Neural progenitor cell (in vitro differentiated cells): ENCODE data around the gene GPATCH11.

Source experiments
- EZH2 ChIP-seq: fragments of 200-600 bp; sonication (generic); IDR thresholded peaks from 2 replicates; pipeline ENCODE4 v1.6.1; 2017; ENCODE audit warnings: antibody characterized with exemption, mild to moderate bottlenecking, moderate library complexity
- EZH2phosphoT487 ChIP-seq: fragments of 200-600 bp; sonication (generic); IDR thresholded peaks from 2 replicates; pipeline ENCODE4 v1.6.1; 2017; ENCODE audit warnings: antibody characterized with exemption
- TF ChIP-seq, protein P1 (sequence below): fragments of 200-600 bp; sonication (generic); IDR thresholded peaks from 2 replicates; pipeline ENCODE4 v1.5.1; 2017; ENCODE audit warnings: antibody characterized with exemption, mild to moderate bottlenecking

DNA sequence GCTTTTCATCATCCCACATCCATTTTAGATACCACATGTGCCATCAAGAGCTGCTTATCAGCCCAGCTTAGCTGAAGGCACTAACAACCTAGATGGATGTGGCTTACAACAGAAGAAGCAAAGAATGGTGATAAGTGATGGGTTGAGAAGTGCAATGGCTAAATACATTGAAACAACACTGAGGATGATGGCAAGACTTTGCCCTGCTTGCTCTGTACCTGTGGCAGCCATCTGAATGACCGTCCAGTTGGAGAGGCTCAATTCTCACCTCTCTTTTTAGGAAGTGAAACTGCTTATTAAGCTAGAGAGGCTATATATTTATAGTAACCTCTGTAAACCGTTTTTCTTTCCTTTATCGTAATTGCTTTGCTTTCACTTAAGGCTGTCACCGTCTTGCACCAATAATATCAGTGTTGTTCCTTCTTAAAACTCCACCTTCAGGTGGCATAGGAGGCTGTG lies 5.7 kb downstream of the GPATCH11 start:
- TF ChIP-seq, protein P1, sequence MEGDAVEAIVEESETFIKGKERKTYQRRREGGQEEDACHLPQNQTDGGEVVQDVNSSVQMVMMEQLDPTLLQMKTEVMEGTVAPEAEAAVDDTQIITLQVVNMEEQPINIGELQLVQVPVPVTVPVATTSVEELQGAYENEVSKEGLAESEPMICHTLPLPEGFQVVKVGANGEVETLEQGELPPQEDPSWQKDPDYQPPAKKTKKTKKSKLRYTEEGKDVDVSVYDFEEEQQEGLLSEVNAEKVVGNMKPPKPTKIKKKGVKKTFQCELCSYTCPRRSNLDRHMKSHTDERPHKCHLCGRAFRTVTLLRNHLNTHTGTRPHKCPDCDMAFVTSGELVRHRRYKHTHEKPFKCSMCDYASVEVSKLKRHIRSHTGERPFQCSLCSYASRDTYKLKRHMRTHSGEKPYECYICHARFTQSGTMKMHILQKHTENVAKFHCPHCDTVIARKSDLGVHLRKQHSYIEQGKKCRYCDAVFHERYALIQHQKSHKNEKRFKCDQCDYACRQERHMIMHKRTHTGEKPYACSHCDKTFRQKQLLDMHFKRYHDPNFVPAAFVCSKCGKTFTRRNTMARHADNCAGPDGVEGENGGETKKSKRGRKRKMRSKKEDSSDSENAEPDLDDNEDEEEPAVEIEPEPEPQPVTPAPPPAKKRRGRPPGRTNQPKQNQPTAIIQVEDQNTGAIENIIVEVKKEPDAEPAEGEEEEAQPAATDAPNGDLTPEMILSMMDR, result no peak
- TF ChIP-seq EZH2 (no peak), EZH2phosphoT487 (no peak)
